ENCODE measurements around the gene FADS3.

The FADS3 gene

GRCh38 chr11:61881397-61881796 lies 9.9 kb downstream of the FADS3 start:
- TF ChIP-seq CTCF (conservative IDR thresholded peaks at IDR 0.05), result no peak

GRCh38 chr11:61880454-61880853 lies 10.9 kb downstream of the FADS3 start:
- no peak for TF ChIP-seq CTCF (conservative IDR thresholded peaks at IDR 0.05)
- H3K27ac ChIP-seq, result no peak overlapping the region

More at GRCh38 chr11:61881397-61881796, 9.9 kb downstream of the FADS3 start:
- H3K27ac ChIP-seq, result no peak overlapping the region

- no peak for TF ChIP-seq CTCF (conservative IDR thresholded peaks at IDR 0.05)
Observed at GRCh38 chr11:61880031-61880430, 11.3 kb downstream of the FADS3 start.

GRCh38 chr11:61879152-61879551 lies 12.2 kb downstream of the FADS3 start:
- no peak for TF ChIP-seq CTCF (conservative IDR thresholded peaks at IDR 0.05)
- no peak overlapping the region for H3K27ac ChIP-seq

More at GRCh38 chr11:61880031-61880430, 11.3 kb downstream of the FADS3 start:
- H3K27ac ChIP-seq, result no peak overlapping the region

GRCh38 chr11:61875698-61876097 lies 15.6 kb downstream of the FADS3 start:
- TF ChIP-seq CTCF (conservative IDR thresholded peaks at IDR 0.05), result no peak
- H3K27ac ChIP-seq, result no peak overlapping the region

GRCh38 chr11:61874853-61875252 lies 16.5 kb downstream of the FADS3 start:
- no peak for TF ChIP-seq CTCF (conservative IDR thresholded peaks at IDR 0.05)
- no peak overlapping the region for H3K27ac ChIP-seq

- TF ChIP-seq CTCF (conservative IDR thresholded peaks at IDR 0.05), result no peak
- no peak overlapping the region for H3K27ac ChIP-seq
Observed at GRCh38 chr11:61874377-61874809, 17.0 kb downstream of the FADS3 start.
